Muscle of back (tissue), 11 donors: ENCODE data around the gene NAV1. TPM values are rescaled to one million over a fixed set of nuclear protein-coding genes. Genes with fewer than 3 reads are reported as not detected.

ENCODE experiments used
- DNase-seq, 3 donors: peaks; one replicate each; pipeline versions ENCODE4 v3.0.0 to v3.0.0-alpha.2; 2013
- polyA plus RNA-seq, 10 donors: library from polyadenylated mRNA; unstranded; fragments of 120-200 nt; gene quantifications; one replicate each; pipeline ENCODE4 v1.2.1, GENCODE V29; 2013; ENCODE audit not compliant: insufficient read length in 10 of 10

Gene NAV1
- polyA plus RNA-seq, 10 donors: 16.4 to 32.6 (median 23.5) TPM

GRCh38 chr1:201582705-201583442 lies 43.9 kb downstream of the NAV1 start:
- no peak for DNase-seq

DNA sequence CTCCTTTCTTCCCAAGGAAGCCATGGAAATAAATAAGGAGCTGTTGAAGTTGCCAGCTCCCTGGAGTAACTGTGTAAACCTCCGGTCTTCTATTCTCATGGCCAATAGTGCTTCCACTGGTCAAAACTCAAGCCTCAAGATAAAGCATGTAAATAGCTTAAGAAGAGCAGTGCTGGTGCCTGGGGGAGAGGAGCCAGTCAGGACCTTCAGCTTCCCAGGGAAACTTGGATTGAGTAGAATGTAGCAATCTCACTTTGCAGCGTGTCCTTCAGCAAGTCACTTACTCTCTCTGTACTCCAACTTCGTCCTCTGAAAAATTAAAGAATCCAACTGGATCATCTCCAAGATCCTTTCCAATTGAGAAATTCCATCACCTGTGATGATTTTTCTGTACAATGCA lies 44.7 kb downstream of the NAV1 start:
- DNase-seq: no peak

DNA sequence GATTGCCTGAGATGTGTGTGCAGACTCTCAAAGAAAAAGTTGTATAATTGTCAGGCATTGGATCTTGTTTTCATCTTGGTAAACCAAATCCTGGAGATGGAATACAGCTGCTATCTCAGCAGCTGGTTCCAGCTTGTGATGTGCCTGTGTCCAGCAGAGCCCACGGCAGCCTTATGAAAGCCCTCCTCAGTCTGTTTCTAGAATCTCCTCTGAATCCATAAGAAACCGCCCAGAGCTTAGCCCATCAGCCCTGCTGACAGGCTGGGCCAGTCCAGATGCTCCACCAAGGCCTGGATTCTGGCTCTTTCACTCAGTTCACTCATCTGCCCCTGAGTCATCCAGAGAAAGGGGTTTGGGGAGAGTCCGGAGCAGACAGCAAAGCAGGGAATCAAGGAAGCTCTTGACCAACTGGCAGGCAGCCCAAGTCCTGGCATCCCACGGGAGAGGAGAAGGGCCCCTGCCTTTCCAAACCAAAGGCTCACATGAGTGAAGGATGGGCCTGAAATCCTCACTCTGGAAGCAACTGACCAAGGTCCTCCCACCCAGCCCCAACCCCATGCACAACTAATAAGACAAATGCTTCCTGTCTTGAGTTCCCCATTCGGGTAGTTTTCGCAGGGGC lies 45.7 kb downstream of the NAV1 start:
- DNase-seq: peak in 1 of 3 donors; percentile 53

DNA sequence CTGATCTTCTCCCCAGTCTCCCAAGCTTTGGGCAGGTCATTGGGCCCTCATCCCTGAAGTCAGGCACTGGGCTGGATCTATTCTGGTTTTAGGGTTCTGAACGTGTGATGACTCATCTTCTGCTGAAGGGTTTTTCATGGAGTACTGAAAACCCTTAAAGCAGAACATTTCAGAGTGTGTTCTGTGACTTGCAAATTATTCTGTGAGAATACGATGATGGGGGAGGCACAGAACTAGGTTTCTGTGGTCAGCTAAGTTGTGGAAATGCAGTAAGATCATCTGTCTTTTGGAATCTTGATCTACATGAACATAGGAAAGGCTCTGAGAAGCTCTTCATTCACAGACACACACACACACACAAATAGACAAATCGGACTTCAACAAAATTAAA lies 46.2 kb downstream of the NAV1 start:
- DNase-seq: no peak

DNA sequence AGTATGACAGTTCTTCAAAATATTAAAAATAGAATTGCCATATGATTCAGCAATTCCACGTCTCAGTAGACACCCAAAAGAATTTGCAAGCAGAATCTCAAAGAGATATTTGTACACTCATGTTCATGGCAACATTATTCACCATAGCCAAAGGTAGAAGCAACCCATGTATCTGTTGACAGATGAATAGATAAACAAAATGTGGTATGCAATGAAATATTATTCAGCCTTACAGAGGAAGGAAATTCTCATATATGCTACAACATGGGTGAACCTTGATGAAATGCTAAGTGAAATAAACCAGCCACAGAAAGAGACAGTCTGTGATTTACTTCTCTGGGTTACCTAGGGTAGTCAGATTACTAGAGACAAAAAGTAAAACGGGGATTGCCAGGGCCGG lies 47.0 kb downstream of the NAV1 start:
- no peak for DNase-seq

GRCh38 chr1:201586806-201587205 lies 47.9 kb downstream of the NAV1 start:
- no peak for DNase-seq

DNA sequence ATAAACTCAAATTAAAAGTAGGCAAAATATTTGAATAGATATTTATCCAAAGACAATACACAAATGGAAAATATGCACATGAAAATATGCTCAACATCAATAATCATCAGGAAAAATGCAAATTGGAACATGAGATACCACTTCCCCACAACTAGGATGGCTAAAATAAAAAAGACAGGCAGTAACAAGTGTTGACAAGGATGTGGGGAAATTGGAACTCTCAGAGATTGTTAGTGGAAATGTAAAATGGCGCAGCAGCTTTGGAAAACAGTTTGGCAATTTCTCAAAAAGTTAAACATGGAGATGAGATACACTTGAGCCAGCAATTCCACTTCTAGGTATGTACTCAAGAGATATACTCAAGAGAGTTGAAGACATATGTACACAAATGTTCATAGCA lies 48.8 kb downstream of the NAV1 start:
- DNase-seq: no peak

Other genes starting within 250 kb of the NAV1 start
- gene TNNT2, start 161.4 kb upstream of the NAV1 start, polyA plus RNA-seq: 1,000 to 10,000 TPM in 1 of 10 donors, 100 to 1,000 TPM in 9; 594 to 1,015 (median 855) TPM
- gene LAD1, start 139.8 kb upstream of the NAV1 start, polyA plus RNA-seq: 10 to 100 TPM; 10.1 to 23.3 (median 11.4) TPM
- 1,000 to 10,000 TPM; 1,080 to 1,938 (median 1,572) TPM for gene TNNI1, start 117.4 kb upstream of the NAV1 start, polyA plus RNA-seq
- 10 to 100 TPM; 13.5 to 21.7 (median 19.3) TPM for gene PHLDA3, start 69.9 kb upstream of the NAV1 start, polyA plus RNA-seq
- 10 to 100 TPM; 36.7 to 51.4 (median 43.6) TPM for gene CSRP1, start 32.0 kb upstream of the NAV1 start, polyA plus RNA-seq